Measurements from ENCODE around the gene NF2.

NF2 gene

GRCh38 chr22:29710922-29711593, 107.6 kb downstream of the NF2 start:
- no peak for DNase-seq (ENCODE audit: low read depth)
- TF ChIP-seq, protein P1, sequence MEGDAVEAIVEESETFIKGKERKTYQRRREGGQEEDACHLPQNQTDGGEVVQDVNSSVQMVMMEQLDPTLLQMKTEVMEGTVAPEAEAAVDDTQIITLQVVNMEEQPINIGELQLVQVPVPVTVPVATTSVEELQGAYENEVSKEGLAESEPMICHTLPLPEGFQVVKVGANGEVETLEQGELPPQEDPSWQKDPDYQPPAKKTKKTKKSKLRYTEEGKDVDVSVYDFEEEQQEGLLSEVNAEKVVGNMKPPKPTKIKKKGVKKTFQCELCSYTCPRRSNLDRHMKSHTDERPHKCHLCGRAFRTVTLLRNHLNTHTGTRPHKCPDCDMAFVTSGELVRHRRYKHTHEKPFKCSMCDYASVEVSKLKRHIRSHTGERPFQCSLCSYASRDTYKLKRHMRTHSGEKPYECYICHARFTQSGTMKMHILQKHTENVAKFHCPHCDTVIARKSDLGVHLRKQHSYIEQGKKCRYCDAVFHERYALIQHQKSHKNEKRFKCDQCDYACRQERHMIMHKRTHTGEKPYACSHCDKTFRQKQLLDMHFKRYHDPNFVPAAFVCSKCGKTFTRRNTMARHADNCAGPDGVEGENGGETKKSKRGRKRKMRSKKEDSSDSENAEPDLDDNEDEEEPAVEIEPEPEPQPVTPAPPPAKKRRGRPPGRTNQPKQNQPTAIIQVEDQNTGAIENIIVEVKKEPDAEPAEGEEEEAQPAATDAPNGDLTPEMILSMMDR (IDR thresholded peaks at IDR 0.05; ENCODE audit: control insufficient read depth, insufficient read depth, low read depth, low read length, missing control alignments) = no peak

GRCh38 chr22:29712119-29712518, 108.7 kb downstream of the NF2 start:
- TF ChIP-seq, protein P1 (IDR thresholded peaks at IDR 0.05; ENCODE audit: control insufficient read depth, insufficient read depth, low read depth, low read length, missing control alignments) = no peak
- H3K4me3 ChIP-seq (ENCODE audit: control insufficient read depth, low read depth, low read length) = no peak overlapping the region
- DNase-seq (ENCODE audit: low read depth) = no peak

More at GRCh38 chr22:29710922-29711593, 107.6 kb downstream of the NF2 start:
- no peak overlapping the region for H3K4me3 ChIP-seq (ENCODE audit: control insufficient read depth, low read depth, low read length)

- H3K4me3 ChIP-seq (ENCODE audit: control insufficient read depth, low read depth, low read length) = no peak overlapping the region
- DNase-seq (ENCODE audit: low read depth) = no peak
- TF ChIP-seq, protein P1 (IDR thresholded peaks at IDR 0.05; ENCODE audit: control insufficient read depth, insufficient read depth, low read depth, low read length, missing control alignments) = no peak
These were observed 109.8 kb downstream of the NF2 start for GRCh38 chr22:29713156-29713727.

GRCh38 chr22:29715240-29715639, 111.8 kb downstream of the NF2 start:
- H3K4me3 ChIP-seq (ENCODE audit: control insufficient read depth, low read depth, low read length) = no peak overlapping the region
- TF ChIP-seq, protein P1 (IDR thresholded peaks at IDR 0.05; ENCODE audit: control insufficient read depth, insufficient read depth, low read depth, low read length, missing control alignments) = no peak
- DNase-seq (ENCODE audit: low read depth) = no peak

- no peak overlapping the region for H3K4me3 ChIP-seq (ENCODE audit: control insufficient read depth, low read depth, low read length)
- no peak for DNase-seq (ENCODE audit: low read depth)
- TF ChIP-seq, protein P1 (IDR thresholded peaks at IDR 0.05; ENCODE audit: control insufficient read depth, insufficient read depth, low read depth, low read length, missing control alignments) = no peak
These were observed 112.3 kb downstream of the NF2 start for GRCh38 chr22:29715705-29716104.

DNA sequence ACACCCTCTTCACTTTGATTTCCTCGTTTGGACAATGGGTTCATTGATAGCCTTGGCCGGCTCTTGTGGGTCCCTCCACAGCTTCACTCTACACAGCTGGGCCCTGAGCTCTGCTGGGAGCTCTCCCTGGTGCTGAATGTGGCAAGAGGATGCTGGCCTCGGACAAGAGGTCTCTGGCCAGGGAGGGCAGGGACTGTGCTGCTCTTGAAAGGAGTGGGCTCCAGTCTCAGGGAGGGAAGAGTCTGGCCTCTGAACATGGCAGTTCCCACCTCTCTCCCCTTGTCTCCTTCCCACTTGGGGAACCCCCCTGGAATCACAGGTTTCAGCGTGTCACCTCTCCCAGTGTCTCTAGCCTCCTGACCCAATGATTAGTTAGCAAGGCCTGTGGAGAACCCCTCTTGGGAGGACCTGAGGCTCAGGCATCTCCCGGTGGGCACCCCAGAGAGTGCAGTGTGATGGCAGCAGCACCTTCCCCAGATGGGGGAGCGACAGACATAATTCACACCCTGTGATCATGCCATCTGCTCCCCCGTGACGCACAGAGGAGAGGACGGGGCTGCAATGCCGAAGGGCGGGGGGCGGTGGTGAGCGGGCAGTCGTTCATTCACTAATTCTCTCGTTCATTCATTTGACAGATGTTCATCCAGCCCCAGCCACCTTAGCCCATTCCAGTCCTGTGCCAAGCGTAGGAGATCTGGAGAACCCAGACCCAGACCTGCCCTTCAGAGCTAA, 113.5 kb downstream of the NF2 start:
- DNase-seq (ENCODE audit: low read depth) = peak; percentile 10
- TF ChIP-seq, protein P1 (IDR thresholded peaks at IDR 0.05; ENCODE audit: control insufficient read depth, insufficient read depth, low read depth, low read length, missing control alignments) = no peak
- no peak overlapping the region for H3K4me3 ChIP-seq (ENCODE audit: control insufficient read depth, low read depth, low read length)

Measured in AG09309 (cell line).